ENCODE data around the gene CORO2A.
"Not testable (repeated sequence)": the region's sequence is repeated elsewhere in the genome, so short reads cannot be mapped to it uniquely, and the experiment has no call there.

Gene CORO2A

GRCh38 chr9:98129451-98129881 is 63.0 kb downstream of the CORO2A start:
- peak; percentile 8 for DNase-seq

GRCh38 chr9:98128316-98128715 is 64.1 kb downstream of the CORO2A start:
- no peak overlapping the region for H3K27ac ChIP-seq (ENCODE audit: low read depth, low read length)
- H3K56ac ChIP-seq (ENCODE audit: low read length): no peak overlapping the region
- WGBS (ENCODE audit: extremely low coverage, insufficient coverage, low lambda C conversion rate): no CpG with 5 or more reads among the region's 16 CpGs
- H3K79me1 ChIP-seq (ENCODE audit: low read length): no peaks in the 10 kb centered on the region
- no peak overlapping the region for H2BK15ac ChIP-seq (replicated peaks; ENCODE audit: low read depth)
- H3K4me1 ChIP-seq (ENCODE audit: control insufficient read depth, low read depth, low read length): no peaks in the 10 kb centered on the region
- no peak overlapping the region for H2BK120ac ChIP-seq (ENCODE audit: low read depth, low read length)
- no peaks in the 10 kb centered on the region for H3K79me2 ChIP-seq (ENCODE audit: control insufficient read depth, insufficient read depth, low read length)
- H2AK5ac ChIP-seq (ENCODE audit: low read length): no peak overlapping the region
- no peak for DNase-seq
- H3K36me3 ChIP-seq (ENCODE audit: control insufficient read depth, insufficient read depth, low read length): peaks cover 12% of the 10 kb centered on the region
- H3K23ac ChIP-seq (ENCODE audit: low read length): no peak overlapping the region
- no peak overlapping the region for H4K5ac ChIP-seq (ENCODE audit: low read length)
- no peak overlapping the region for H4K8ac ChIP-seq (ENCODE audit: low read depth, low read length)
- H3K9ac ChIP-seq (ENCODE audit: low read length): no peak overlapping the region
- no peak overlapping the region for H3K18ac ChIP-seq (ENCODE audit: low read length)
- no peak overlapping the region for H3K4me2 ChIP-seq (ENCODE audit: low read length)
- H3K27me3 ChIP-seq (ENCODE audit: insufficient read depth, low read length, poor library complexity): no peaks in the 10 kb centered on the region
- H3K4me3 ChIP-seq (ENCODE audit: low read length): no peak overlapping the region
- H3K4ac ChIP-seq (ENCODE audit: low read depth, low read length): no peak overlapping the region
- no peak overlapping the region for H2BK5ac ChIP-seq (ENCODE audit: low read length)

More at GRCh38 chr9:98129451-98129881, 63.0 kb downstream of the CORO2A start:
- Histone ChIP-seq H3K36me3 (ENCODE audit: control insufficient read depth, insufficient read depth, low read length) (peaks cover 12% of the 10 kb centered on the region), H2BK120ac (ENCODE audit: low read depth, low read length) (no peak overlapping the region), H2BK5ac (ENCODE audit: low read length) (no peak overlapping the region), H3K9ac (ENCODE audit: low read length) (no peak overlapping the region), H3K79me1 (ENCODE audit: low read length) (no peaks in the 10 kb centered on the region), H3K56ac (ENCODE audit: low read length) (no peak overlapping the region), H3K4me1 (ENCODE audit: control insufficient read depth, low read depth, low read length) (no peaks in the 10 kb centered on the region), H3K79me2 (ENCODE audit: control insufficient read depth, insufficient read depth, low read length) (no peaks in the 10 kb centered on the region), H4K8ac (ENCODE audit: low read depth, low read length) (no peak overlapping the region), H3K23ac (ENCODE audit: low read length) (no peak overlapping the region), H3K4me2 (ENCODE audit: low read length) (no peak overlapping the region), H2AK5ac (ENCODE audit: low read length) (no peak overlapping the region), H3K18ac (ENCODE audit: low read length) (no peak overlapping the region), H4K5ac (ENCODE audit: low read length) (no peak overlapping the region), H3K4ac (ENCODE audit: low read depth, low read length) (no peak overlapping the region), H3K27me3 (ENCODE audit: insufficient read depth, low read length, poor library complexity) (no peaks in the 10 kb centered on the region), H3K4me3 (ENCODE audit: low read length) (no peak overlapping the region), H3K27ac (ENCODE audit: low read depth, low read length) (no peak overlapping the region), H2BK15ac (replicated peaks; ENCODE audit: low read depth) (no peak overlapping the region)
- no CpG with 5 or more reads among the region's 10 CpGs for WGBS (ENCODE audit: extremely low coverage, insufficient coverage, low lambda C conversion rate)

GRCh38 chr9:98127226-98127625 is 65.2 kb downstream of the CORO2A start:
- no CpG with 5 or more reads among the region's 8 CpGs for WGBS (ENCODE audit: extremely low coverage, insufficient coverage, low lambda C conversion rate)
- H2BK120ac ChIP-seq (ENCODE audit: low read depth, low read length): no peak overlapping the region
- H4K8ac ChIP-seq (ENCODE audit: low read depth, low read length): no peak overlapping the region

GRCh38 chr9:98124637-98125426 is 67.6 kb downstream of the CORO2A start:
- no peak overlapping the region for H3K18ac ChIP-seq (ENCODE audit: low read length)
- H3K9ac ChIP-seq (ENCODE audit: low read length): no peak overlapping the region
- H3K79me1 ChIP-seq (ENCODE audit: low read length): no peaks in the 10 kb centered on the region
- H3K4ac ChIP-seq (ENCODE audit: low read depth, low read length): no peak overlapping the region
- no peak overlapping the region for H3K56ac ChIP-seq (ENCODE audit: low read length)
- H3K23ac ChIP-seq (ENCODE audit: low read length): no peak overlapping the region
- peaks cover 9% of the 10 kb centered on the region for H3K36me3 ChIP-seq (ENCODE audit: control insufficient read depth, insufficient read depth, low read length)
- no peak overlapping the region for H2AK5ac ChIP-seq (ENCODE audit: low read length)
- no peak for DNase-seq
- H3K27ac ChIP-seq (ENCODE audit: low read depth, low read length): no peak overlapping the region
- no peaks in the 10 kb centered on the region for H3K27me3 ChIP-seq (ENCODE audit: insufficient read depth, low read length, poor library complexity)
- H4K5ac ChIP-seq (ENCODE audit: low read length): no peak overlapping the region
- H2BK5ac ChIP-seq (ENCODE audit: low read length): no peak overlapping the region
- WGBS (ENCODE audit: extremely low coverage, insufficient coverage, low lambda C conversion rate): no CpG with 5 or more reads among the region's 15 CpGs
- H3K4me2 ChIP-seq (ENCODE audit: low read length): no peak overlapping the region
- no peak overlapping the region for H2BK15ac ChIP-seq (replicated peaks; ENCODE audit: low read depth)
- no peak overlapping the region for H2BK120ac ChIP-seq (ENCODE audit: low read depth, low read length)
- no peaks in the 10 kb centered on the region for H3K4me1 ChIP-seq (ENCODE audit: control insufficient read depth, low read depth, low read length)
- no peak overlapping the region for H3K4me3 ChIP-seq (ENCODE audit: low read length)
- H4K8ac ChIP-seq (ENCODE audit: low read depth, low read length): no peak overlapping the region
- no peaks in the 10 kb centered on the region for H3K79me2 ChIP-seq (ENCODE audit: control insufficient read depth, insufficient read depth, low read length)

More at GRCh38 chr9:98127226-98127625, 65.2 kb downstream of the CORO2A start:
- Histone ChIP-seq H3K27ac (ENCODE audit: low read depth, low read length) (no peak overlapping the region), H3K4ac (ENCODE audit: low read depth, low read length) (no peak overlapping the region), H3K9ac (ENCODE audit: low read length) (no peak overlapping the region), H3K79me2 (ENCODE audit: control insufficient read depth, insufficient read depth, low read length) (no peaks in the 10 kb centered on the region), H3K4me3 (ENCODE audit: low read length) (no peak overlapping the region), H3K27me3 (ENCODE audit: insufficient read depth, low read length, poor library complexity) (no peaks in the 10 kb centered on the region), H3K36me3 (ENCODE audit: control insufficient read depth, insufficient read depth, low read length) (peaks cover 10% of the 10 kb centered on the region), H3K4me2 (ENCODE audit: low read length) (no peak overlapping the region), H2AK5ac (ENCODE audit: low read length) (no peak overlapping the region), H3K23ac (ENCODE audit: low read length) (no peak overlapping the region), H3K56ac (ENCODE audit: low read length) (no peak overlapping the region), H3K4me1 (ENCODE audit: control insufficient read depth, low read depth, low read length) (no peaks in the 10 kb centered on the region), H2BK15ac (replicated peaks; ENCODE audit: low read depth) (no peak overlapping the region), H2BK5ac (ENCODE audit: low read length) (no peak overlapping the region), H4K5ac (ENCODE audit: low read length) (no peak overlapping the region), H3K79me1 (ENCODE audit: low read length) (no peaks in the 10 kb centered on the region), H3K18ac (ENCODE audit: low read length) (no peak overlapping the region)
- DNase-seq: no peak

- H3K27ac ChIP-seq (ENCODE audit: low read depth, low read length); H2BK120ac ChIP-seq (ENCODE audit: low read depth, low read length); H3K79me2 ChIP-seq (ENCODE audit: control insufficient read depth, insufficient read depth, low read length); H3K56ac ChIP-seq (ENCODE audit: low read length); H3K9ac ChIP-seq (ENCODE audit: low read length); H2BK5ac ChIP-seq (ENCODE audit: low read length); H3K4me3 ChIP-seq (ENCODE audit: low read length); H3K23ac ChIP-seq (ENCODE audit: low read length); H3K18ac ChIP-seq (ENCODE audit: low read length); H3K4me2 ChIP-seq (ENCODE audit: low read length); H4K5ac ChIP-seq (ENCODE audit: low read length); H3K27me3 ChIP-seq (ENCODE audit: insufficient read depth, low read length, poor library complexity); H2BK15ac ChIP-seq (replicated peaks; ENCODE audit: low read depth); H3K4me1 ChIP-seq (ENCODE audit: control insufficient read depth, low read depth, low read length); H2AK5ac ChIP-seq (ENCODE audit: low read length); H3K79me1 ChIP-seq (ENCODE audit: low read length); DNase-seq; H3K36me3 ChIP-seq (ENCODE audit: control insufficient read depth, insufficient read depth, low read length); H3K4ac ChIP-seq (ENCODE audit: low read depth, low read length); H4K8ac ChIP-seq (ENCODE audit: low read depth, low read length): not testable (repeated sequence)
- WGBS (ENCODE audit: extremely low coverage, insufficient coverage, low lambda C conversion rate): no CpG with 5 or more reads among the region's 13 CpGs
Measured at GRCh38 chr9:98124091-98124490, 68.3 kb downstream of the CORO2A start.

- Histone ChIP-seq H3K27me3 (ENCODE audit: insufficient read depth, low read length, poor library complexity) (no peaks in the 10 kb centered on the region), H3K9ac (ENCODE audit: low read length) (no peak overlapping the region), H3K79me1 (ENCODE audit: low read length) (no peaks in the 10 kb centered on the region), H4K8ac (ENCODE audit: low read depth, low read length) (no peak overlapping the region), H3K79me2 (ENCODE audit: control insufficient read depth, insufficient read depth, low read length) (no peaks in the 10 kb centered on the region), H3K23ac (ENCODE audit: low read length) (no peak overlapping the region), H3K4me3 (ENCODE audit: low read length) (no peak overlapping the region), H2BK15ac (replicated peaks; ENCODE audit: low read depth) (no peak overlapping the region), H3K56ac (ENCODE audit: low read length) (no peak overlapping the region), H3K36me3 (ENCODE audit: control insufficient read depth, insufficient read depth, low read length) (peaks cover 4% of the 10 kb centered on the region), H2AK5ac (ENCODE audit: low read length) (no peak overlapping the region), H2BK5ac (ENCODE audit: low read length) (no peak overlapping the region), H3K4ac (ENCODE audit: low read depth, low read length) (no peak overlapping the region), H3K27ac (ENCODE audit: low read depth, low read length) (no peak overlapping the region), H2BK120ac (ENCODE audit: low read depth, low read length) (no peak overlapping the region), H4K5ac (ENCODE audit: low read length) (no peak overlapping the region), H3K4me2 (ENCODE audit: low read length) (no peak overlapping the region), H3K4me1 (ENCODE audit: control insufficient read depth, low read depth, low read length) (no peaks in the 10 kb centered on the region), H3K18ac (ENCODE audit: low read length) (no peak overlapping the region)
- WGBS (ENCODE audit: extremely low coverage, insufficient coverage, low lambda C conversion rate): no CpG with 5 or more reads among the region's 3 CpGs
- DNase-seq: no peak
Measured at GRCh38 chr9:98121058-98121457, 71.4 kb downstream of the CORO2A start.

Measured in mesendoderm (in vitro differentiated cells).